ENCODE data around the gene PPP1R16B.

- TF ChIP-seq CTCF (IDR thresholded peaks at IDR 0.05 in 2 of 3, conservative IDR thresholded peaks at IDR 0.05 in 1 of 3; ENCODE audit: control insufficient read depth in 2 of 3, extremely low read depth in 1 of 3, insufficient read depth in 1 of 3, low read depth in 3 of 3, low read length in 3 of 3) (no peak), POLR2A (IDR thresholded peaks at IDR 0.05; ENCODE audit: low read depth, low read length) (no peak), NFYB (IDR thresholded peaks at IDR 0.05; ENCODE audit: insufficient read depth, low read depth, low read length) (no peak), POLR2AphosphoS5 (IDR thresholded peaks at IDR 0.05; ENCODE audit: low read length) (no peak)
Measured at GRCh38 chr20:38872036-38872435, 66.5 kb downstream of the PPP1R16B start.

Data from GM12878 (cell line).